SU-DHL-6 (cell line): ENCODE data around the gene ABHD2.

ENCODE experiments used
- H2AFZ ChIP-seq: fragments of 200-600 bp; sonication (generic); 2 replicates; pipeline ENCODE4 v1.6.1; 2014; ENCODE audit warnings: low read depth, mild to moderate bottlenecking, moderate library complexity, mixed read lengths, antibody characterized with exemption, low read length; ENCODE audit not compliant: severe bottlenecking
- H3F3A ChIP-seq: fragments of 200-600 bp; shearing (Covaris generic); 2 replicates; pipeline ENCODE4 v1.6.0; 2016; ENCODE audit warnings: antibody characterized with exemption, mild to moderate bottlenecking; ENCODE audit not compliant: insufficient read depth
- H3K27ac ChIP-seq: fragments of 200-600 bp; sonication (generic); 2 replicates; pipeline ENCODE4 v1.5.1; 2016; ENCODE audit warnings: low read depth, mild to moderate bottlenecking, low read length, moderate library complexity, mixed read lengths
- H3K27me3 ChIP-seq: fragments of 200-600 bp; sonication (generic), shearing (Covaris generic); 2 replicates; pipeline ENCODE4 v1.6.0; 2014; ENCODE audit warnings: mild to moderate bottlenecking, low read length
- H3K36me3 ChIP-seq: fragments of 200-600 bp; sonication (generic); 2 replicates; pipeline ENCODE4 v1.6.1; 2014; ENCODE audit warnings: mild to moderate bottlenecking, low read length, mixed read lengths
- H3K4me2 ChIP-seq: fragments of 300-600, 200-600 bp; shearing (Covaris generic), sonication (generic); 2 replicates; pipeline ENCODE4 v1.6.0; 2014; ENCODE audit warnings: low read length, low read depth, mild to moderate bottlenecking; ENCODE audit not compliant: poor library complexity, severe bottlenecking
- H3K4me3 ChIP-seq: fragments of 200-600 bp; sonication (generic); 2 replicates; pipeline ENCODE4 v1.5.1; 2014; ENCODE audit warnings: antibody characterized with exemption, low read length, mild to moderate bottlenecking, mixed read lengths; ENCODE audit not compliant: insufficient read depth, poor library complexity, severe bottlenecking
- H3K79me2 ChIP-seq: fragments of 200-600 bp; sonication (generic); 2 replicates; pipeline ENCODE4 v1.6.1; 2014; ENCODE audit warnings: mild to moderate bottlenecking, low read length, moderate library complexity; ENCODE audit not compliant: insufficient read depth
- H3K9ac ChIP-seq: fragments of 200-600 bp; sonication (generic); 2 replicates; pipeline ENCODE4 v1.7.0; 2014; ENCODE audit warnings: mild to moderate bottlenecking, low read length
- H3K9me2 ChIP-seq: fragments of 200-600 bp; sonication (generic); replicated peaks from 2 replicates; pipeline ENCODE4 v1.6.1; 2014; ENCODE audit warnings: low read length; ENCODE audit not compliant: insufficient read depth
- H3K9me3 ChIP-seq: fragments of 200-600 bp; sonication (generic); 2 replicates; pipeline ENCODE4 v1.6.1; 2014; ENCODE audit warnings: low read length, mixed read lengths; ENCODE audit not compliant: insufficient read depth
- H4K20me1 ChIP-seq: fragments of 200-600 bp; sonication (generic); 2 replicates; pipeline ENCODE4 v1.6.1; 2014; ENCODE audit warnings: low read depth, mild to moderate bottlenecking, antibody characterized with exemption, low read length, moderate library complexity, mixed read lengths
- EZH2phosphoT487 ChIP-seq: fragments of 200-600 bp; sonication (generic), shearing (Covaris generic); conservative IDR thresholded peaks from 2 replicates; pipeline ENCODE4 v1.6.1; 2018; ENCODE audit warnings: mild to moderate bottlenecking, antibody characterized with exemption, low read length, moderate library complexity, mixed read lengths
- TF ChIP-seq, protein P1 (sequence below): fragments of 200-600 bp; sonication (generic); IDR thresholded peaks from one replicate; pipeline ENCODE4 v1.5.1; 2017; ENCODE audit warnings: antibody characterized with exemption, mild to moderate bottlenecking, low read length, moderate library complexity; ENCODE audit not compliant: insufficient read depth, poor library complexity, severe bottlenecking

Gene ABHD2, protein sequence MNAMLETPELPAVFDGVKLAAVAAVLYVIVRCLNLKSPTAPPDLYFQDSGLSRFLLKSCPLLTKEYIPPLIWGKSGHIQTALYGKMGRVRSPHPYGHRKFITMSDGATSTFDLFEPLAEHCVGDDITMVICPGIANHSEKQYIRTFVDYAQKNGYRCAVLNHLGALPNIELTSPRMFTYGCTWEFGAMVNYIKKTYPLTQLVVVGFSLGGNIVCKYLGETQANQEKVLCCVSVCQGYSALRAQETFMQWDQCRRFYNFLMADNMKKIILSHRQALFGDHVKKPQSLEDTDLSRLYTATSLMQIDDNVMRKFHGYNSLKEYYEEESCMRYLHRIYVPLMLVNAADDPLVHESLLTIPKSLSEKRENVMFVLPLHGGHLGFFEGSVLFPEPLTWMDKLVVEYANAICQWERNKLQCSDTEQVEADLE

DNA sequence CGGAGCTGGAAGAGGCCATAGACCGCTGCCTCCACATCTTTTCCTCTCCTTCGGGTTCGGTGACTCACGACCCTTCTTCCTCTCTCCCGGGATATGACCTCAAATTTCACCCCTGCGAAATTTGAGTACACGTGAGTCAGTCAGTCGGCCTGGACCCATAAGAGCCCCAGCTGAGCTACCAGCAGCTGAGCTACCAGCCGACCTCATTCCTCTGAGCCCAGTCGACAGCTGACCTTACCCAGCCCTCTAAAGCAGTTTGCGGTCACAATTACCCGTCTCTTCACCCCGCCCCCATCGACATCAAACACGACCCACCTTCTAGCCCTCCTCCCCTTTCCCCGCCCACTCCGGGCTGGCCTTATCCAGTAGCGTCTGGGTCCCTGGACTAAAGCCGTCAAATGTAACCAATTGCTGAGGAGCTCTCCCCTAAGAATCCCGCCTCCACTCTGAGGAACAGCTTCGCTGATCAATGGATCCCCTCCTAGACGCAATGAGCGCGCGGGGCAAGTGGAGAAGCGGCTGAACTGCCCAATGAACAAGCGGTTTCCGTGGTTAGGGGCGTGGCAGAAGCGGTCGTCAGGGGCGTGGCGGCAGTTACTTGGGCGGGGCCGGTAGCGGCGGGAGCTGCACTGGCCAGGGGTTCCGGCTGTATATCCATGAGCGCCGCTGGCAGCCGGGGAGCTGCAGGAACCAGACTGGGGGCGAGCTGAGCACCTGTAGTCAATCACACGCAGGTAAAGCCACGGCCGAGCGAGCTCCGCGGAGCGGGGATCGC lies at the start of gene ABHD2:
TSS of gene ABHD2 (plus strand) at position 627 of the 775 bp plus-strand sequence. CDS start 27,872 bp downstream, outside the sequence.
- H4K20me1 ChIP-seq, result no peaks in the 10 kb centered on the region
- H3K4me3 ChIP-seq, result peak within 1 kb of the TSS; percentile 73
- no peaks in the 10 kb centered on the region for H3F3A ChIP-seq
- H3K79me2 ChIP-seq, result no peaks in the 10 kb centered on the region
- peak within 1 kb of the TSS; percentile 69 for H3K4me2 ChIP-seq
- H3K27me3 ChIP-seq, result no peaks in the 10 kb centered on the region
- H3K27ac ChIP-seq, result no peak within 1 kb of the TSS
- peak within 1 kb of the TSS; percentile 70 for H3K9ac ChIP-seq
- peak within 1 kb of the TSS; percentile 95 for H2AFZ ChIP-seq
- H3K9me2 ChIP-seq, result no peaks in the 10 kb centered on the region
- no peaks in the 10 kb centered on the region for H3K9me3 ChIP-seq
- TF ChIP-seq EZH2phosphoT487, result no peak
- TF ChIP-seq, protein P1, sequence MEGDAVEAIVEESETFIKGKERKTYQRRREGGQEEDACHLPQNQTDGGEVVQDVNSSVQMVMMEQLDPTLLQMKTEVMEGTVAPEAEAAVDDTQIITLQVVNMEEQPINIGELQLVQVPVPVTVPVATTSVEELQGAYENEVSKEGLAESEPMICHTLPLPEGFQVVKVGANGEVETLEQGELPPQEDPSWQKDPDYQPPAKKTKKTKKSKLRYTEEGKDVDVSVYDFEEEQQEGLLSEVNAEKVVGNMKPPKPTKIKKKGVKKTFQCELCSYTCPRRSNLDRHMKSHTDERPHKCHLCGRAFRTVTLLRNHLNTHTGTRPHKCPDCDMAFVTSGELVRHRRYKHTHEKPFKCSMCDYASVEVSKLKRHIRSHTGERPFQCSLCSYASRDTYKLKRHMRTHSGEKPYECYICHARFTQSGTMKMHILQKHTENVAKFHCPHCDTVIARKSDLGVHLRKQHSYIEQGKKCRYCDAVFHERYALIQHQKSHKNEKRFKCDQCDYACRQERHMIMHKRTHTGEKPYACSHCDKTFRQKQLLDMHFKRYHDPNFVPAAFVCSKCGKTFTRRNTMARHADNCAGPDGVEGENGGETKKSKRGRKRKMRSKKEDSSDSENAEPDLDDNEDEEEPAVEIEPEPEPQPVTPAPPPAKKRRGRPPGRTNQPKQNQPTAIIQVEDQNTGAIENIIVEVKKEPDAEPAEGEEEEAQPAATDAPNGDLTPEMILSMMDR, result no peak
- no peaks in the 10 kb centered on the region for H3K36me3 ChIP-seq

- Histone ChIP-seq H3K9me2 (no peaks in the 10 kb centered on the region), H3K27me3 (no peaks in the 10 kb centered on the region; the same call in 1 of the 2 replicates), H3K4me3 (no peak overlapping the region), H3K27ac (no peak overlapping the region), H4K20me1 (no peaks in the 10 kb centered on the region), H3K36me3 (no peaks in the 10 kb centered on the region), H3K79me2 (no peaks in the 10 kb centered on the region), H3K9me3 (no peaks in the 10 kb centered on the region), H3K9ac (no peak overlapping the region), H3K4me2 (no peak overlapping the region), H2AFZ (no peak overlapping the region), H3F3A (no peaks in the 10 kb centered on the region)
- TF ChIP-seq, protein P1, result no peak
- TF ChIP-seq EZH2phosphoT487, result no peak
Observed at GRCh38 chr15:89039142-89039541, 49.1 kb upstream of the ABHD2 start.

DNA sequence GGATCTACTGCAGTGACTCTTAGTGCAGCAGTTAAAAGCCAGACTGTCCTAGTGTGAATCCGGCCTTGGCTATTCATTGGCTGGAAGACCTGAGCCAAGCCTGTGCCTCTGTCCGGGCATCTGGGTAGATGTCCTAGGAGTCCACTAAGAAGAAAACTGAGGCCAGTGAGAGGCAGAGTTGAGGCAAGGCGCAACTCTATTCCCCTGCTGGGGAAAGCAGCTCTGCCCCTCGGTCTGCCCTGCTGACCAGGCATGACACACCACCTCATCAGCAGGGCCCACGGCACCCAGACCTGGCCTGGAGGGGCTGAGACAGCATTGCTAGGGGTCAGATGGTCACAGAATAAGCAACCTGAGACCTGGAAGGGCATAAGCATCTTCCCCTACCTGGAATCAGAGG lies 46.7 kb upstream of the ABHD2 start:
- no peak overlapping the region for H3K9ac ChIP-seq
- peak overlapping the region; percentile 7 for H3K4me2 ChIP-seq
- no peaks in the 10 kb centered on the region for H3K27me3 ChIP-seq
- no peaks in the 10 kb centered on the region for H3F3A ChIP-seq
- no peaks in the 10 kb centered on the region for H3K79me2 ChIP-seq
- no peak overlapping the region for H2AFZ ChIP-seq
- no peaks in the 10 kb centered on the region for H3K36me3 ChIP-seq
- H3K9me2 ChIP-seq, result no peaks in the 10 kb centered on the region
- H3K9me3 ChIP-seq, result no peaks in the 10 kb centered on the region
- no peaks in the 10 kb centered on the region for H4K20me1 ChIP-seq
- TF ChIP-seq EZH2phosphoT487, result no peak
- TF ChIP-seq, protein P1, result no peak
- H3K4me3 ChIP-seq, result no peak overlapping the region
- no peak overlapping the region for H3K27ac ChIP-seq
